Measurements from ENCODE around the gene UGGT2.

The UGGT2 gene

GRCh38 chr13:95898256-95898655, 154.9 kb downstream of the UGGT2 start:
- Histone ChIP-seq H3K27ac (ENCODE audit: low read length) (no peak overlapping the region), H3K36me3 (ENCODE audit: control insufficient read depth, insufficient read depth, low read length) (no peaks in the 10 kb centered on the region), H3K27me3 (ENCODE audit: control insufficient read depth, insufficient read depth, low read length) (no peaks in the 10 kb centered on the region), H3K4me1 (ENCODE audit: control insufficient read depth, insufficient read depth, low read length) (no peaks in the 10 kb centered on the region), H3K9me3 (ENCODE audit: control insufficient read depth, insufficient read depth, low read length) (no peaks in the 10 kb centered on the region), H3K4me3 (ENCODE audit: low read length) (no peak overlapping the region)
- no CpG with 5 or more reads among the region's 1 CpG for WGBS (ENCODE audit: insufficient coverage, insufficient read length)
- DNase-seq (ENCODE audit: low read depth, low spot score), result no peak

GRCh38 chr13:95896301-95896700, 156.9 kb downstream of the UGGT2 start:
- no peak overlapping the region for H3K4me3 ChIP-seq (ENCODE audit: low read length)
- H3K9me3 ChIP-seq (ENCODE audit: control insufficient read depth, insufficient read depth, low read length), result no peaks in the 10 kb centered on the region
- no peaks in the 10 kb centered on the region for H3K4me1 ChIP-seq (ENCODE audit: control insufficient read depth, insufficient read depth, low read length)
- DNase-seq (ENCODE audit: low read depth, low spot score), result no peak
- H3K36me3 ChIP-seq (ENCODE audit: control insufficient read depth, insufficient read depth, low read length), result no peaks in the 10 kb centered on the region
- no peak overlapping the region for H3K27ac ChIP-seq (ENCODE audit: low read length)
- no peaks in the 10 kb centered on the region for H3K27me3 ChIP-seq (ENCODE audit: control insufficient read depth, insufficient read depth, low read length)
- no CpG with 5 or more reads among the region's 3 CpGs for WGBS (ENCODE audit: insufficient coverage, insufficient read length)

- DNase-seq (ENCODE audit: low read depth, low spot score), result no peak
- Histone ChIP-seq H3K27me3 (ENCODE audit: control insufficient read depth, insufficient read depth, low read length) (no peaks in the 10 kb centered on the region), H3K9me3 (ENCODE audit: control insufficient read depth, insufficient read depth, low read length) (no peaks in the 10 kb centered on the region), H3K36me3 (ENCODE audit: control insufficient read depth, insufficient read depth, low read length) (no peaks in the 10 kb centered on the region), H3K27ac (ENCODE audit: low read length) (no peak overlapping the region), H3K4me3 (ENCODE audit: low read length) (no peak overlapping the region), H3K4me1 (ENCODE audit: control insufficient read depth, insufficient read depth, low read length) (no peaks in the 10 kb centered on the region)
- WGBS (ENCODE audit: insufficient coverage, insufficient read length), result no CpG with 5 or more reads among the region's 5 CpGs
Observed at GRCh38 chr13:95893861-95894260, 159.3 kb downstream of the UGGT2 start.

- no peaks in the 10 kb centered on the region; the same call in 1 of the 2 replicates for H3K36me3 ChIP-seq (ENCODE audit: control insufficient read depth, insufficient read depth, low read length)
- H3K4me1 ChIP-seq (ENCODE audit: control insufficient read depth, insufficient read depth, low read length), result no peaks in the 10 kb centered on the region
- no peaks in the 10 kb centered on the region for H3K27me3 ChIP-seq (ENCODE audit: control insufficient read depth, insufficient read depth, low read length)
- no peak for DNase-seq (ENCODE audit: low read depth, low spot score)
- no CpG with 5 or more reads among the region's 3 CpGs for WGBS (ENCODE audit: insufficient coverage, insufficient read length)
- H3K27ac ChIP-seq (ENCODE audit: low read length), result no peak overlapping the region
- no peaks in the 10 kb centered on the region for H3K9me3 ChIP-seq (ENCODE audit: control insufficient read depth, insufficient read depth, low read length)
- H3K4me3 ChIP-seq (ENCODE audit: low read length), result no peak overlapping the region
Observed at GRCh38 chr13:95882121-95882520, 171.1 kb downstream of the UGGT2 start.

- no peaks in the 10 kb centered on the region for H3K9me3 ChIP-seq (ENCODE audit: control insufficient read depth, insufficient read depth, low read length)
- DNase-seq (ENCODE audit: low read depth, low spot score), result no peak
- no peaks in the 10 kb centered on the region for H3K4me1 ChIP-seq (ENCODE audit: control insufficient read depth, insufficient read depth, low read length)
- H3K27me3 ChIP-seq (ENCODE audit: control insufficient read depth, insufficient read depth, low read length), result no peaks in the 10 kb centered on the region
- no peak overlapping the region for H3K27ac ChIP-seq (ENCODE audit: low read length)
- H3K4me3 ChIP-seq (ENCODE audit: low read length), result no peak overlapping the region
- no CpG with 5 or more reads among the region's 1 CpG for WGBS (ENCODE audit: insufficient coverage, insufficient read length)
- H3K36me3 ChIP-seq (ENCODE audit: control insufficient read depth, insufficient read depth, low read length), result peaks cover 3% of the 10 kb centered on the region; the same call in 1 of the 2 replicates
Observed at GRCh38 chr13:95880331-95880730, 172.9 kb downstream of the UGGT2 start.

- Histone ChIP-seq H3K9me3 (ENCODE audit: control insufficient read depth, insufficient read depth, low read length) (no peaks in the 10 kb centered on the region), H3K4me1 (ENCODE audit: control insufficient read depth, insufficient read depth, low read length) (no peaks in the 10 kb centered on the region), H3K4me3 (ENCODE audit: low read length) (no peak overlapping the region), H3K27me3 (ENCODE audit: control insufficient read depth, insufficient read depth, low read length) (no peaks in the 10 kb centered on the region), H3K36me3 (ENCODE audit: control insufficient read depth, insufficient read depth, low read length) (peaks cover 6% of the 10 kb centered on the region; the same call in 1 of the 2 replicates), H3K27ac (ENCODE audit: low read length) (no peak overlapping the region)
- WGBS (ENCODE audit: insufficient coverage, insufficient read length), result no CpG with 5 or more reads among the region's 2 CpGs
- no peak for DNase-seq (ENCODE audit: low read depth, low spot score)
Observed at GRCh38 chr13:95874286-95874685, 178.9 kb downstream of the UGGT2 start.

- no peaks in the 10 kb centered on the region for H3K27me3 ChIP-seq (ENCODE audit: control insufficient read depth, insufficient read depth, low read length)
- no CpG with 5 or more reads among the region's 4 CpGs for WGBS (ENCODE audit: insufficient coverage, insufficient read length)
- no peak overlapping the region for H3K4me3 ChIP-seq (ENCODE audit: low read length)
- DNase-seq (ENCODE audit: low read depth, low spot score), result no peak
- H3K9me3 ChIP-seq (ENCODE audit: control insufficient read depth, insufficient read depth, low read length), result no peaks in the 10 kb centered on the region
- H3K27ac ChIP-seq (ENCODE audit: low read length), result no peak overlapping the region
- 0 out of 2 replicates have a peak, but pooled peaks cover 3% of the 10 kb centered on the region for H3K36me3 ChIP-seq (ENCODE audit: control insufficient read depth, insufficient read depth, low read length)
- no peaks in the 10 kb centered on the region for H3K4me1 ChIP-seq (ENCODE audit: control insufficient read depth, insufficient read depth, low read length)
Observed at GRCh38 chr13:95870421-95870820, 182.8 kb downstream of the UGGT2 start.

GRCh38 chr13:95865080-95865615, 188.1 kb downstream of the UGGT2 start:
- Histone ChIP-seq H3K27ac (ENCODE audit: low read length) (no peak overlapping the region), H3K27me3 (ENCODE audit: control insufficient read depth, insufficient read depth, low read length) (no peaks in the 10 kb centered on the region), H3K4me3 (ENCODE audit: low read length) (no peak overlapping the region), H3K4me1 (ENCODE audit: control insufficient read depth, insufficient read depth, low read length) (no peaks in the 10 kb centered on the region), H3K36me3 (ENCODE audit: control insufficient read depth, insufficient read depth, low read length) (no peaks in the 10 kb centered on the region; the same call in 1 of the 2 replicates), H3K9me3 (ENCODE audit: control insufficient read depth, insufficient read depth, low read length) (no peaks in the 10 kb centered on the region)
- WGBS (ENCODE audit: insufficient coverage, insufficient read length), result no CpG with 5 or more reads among the region's 5 CpGs
- no peak for DNase-seq (ENCODE audit: low read depth, low spot score)

GRCh38 chr13:95862408-95862807, 190.8 kb downstream of the UGGT2 start:
- no peaks in the 10 kb centered on the region for H3K9me3 ChIP-seq (ENCODE audit: control insufficient read depth, insufficient read depth, low read length)
- no peaks in the 10 kb centered on the region; the same call in 1 of the 2 replicates for H3K36me3 ChIP-seq (ENCODE audit: control insufficient read depth, insufficient read depth, low read length)
- H3K4me3 ChIP-seq (ENCODE audit: low read length), result no peak overlapping the region
- H3K4me1 ChIP-seq (ENCODE audit: control insufficient read depth, insufficient read depth, low read length), result no peaks in the 10 kb centered on the region
- H3K27me3 ChIP-seq (ENCODE audit: control insufficient read depth, insufficient read depth, low read length), result no peaks in the 10 kb centered on the region
- no peak for DNase-seq (ENCODE audit: low read depth, low spot score)
- no peak overlapping the region for H3K27ac ChIP-seq (ENCODE audit: low read length)

- Histone ChIP-seq H3K36me3 (ENCODE audit: control insufficient read depth, insufficient read depth, low read length) (no peaks in the 10 kb centered on the region; the same call in 1 of the 2 replicates), H3K4me3 (ENCODE audit: low read length) (no peak overlapping the region), H3K9me3 (ENCODE audit: control insufficient read depth, insufficient read depth, low read length) (no peaks in the 10 kb centered on the region), H3K4me1 (ENCODE audit: control insufficient read depth, insufficient read depth, low read length) (no peaks in the 10 kb centered on the region), H3K27ac (ENCODE audit: low read length) (no peak overlapping the region), H3K27me3 (ENCODE audit: control insufficient read depth, insufficient read depth, low read length) (no peaks in the 10 kb centered on the region)
- no CpG with 5 or more reads among the region's 2 CpGs for WGBS (ENCODE audit: insufficient coverage, insufficient read length)
- DNase-seq (ENCODE audit: low read depth, low spot score), result no peak
Observed at GRCh38 chr13:95861296-95861695, 191.9 kb downstream of the UGGT2 start.

- DNase-seq (ENCODE audit: low read depth, low spot score), result no peak
- H3K4me3 ChIP-seq (ENCODE audit: low read length), result no peak overlapping the region
- WGBS (ENCODE audit: insufficient coverage, insufficient read length), result no CpG with 5 or more reads among the region's 10 CpGs
Observed at GRCh38 chr13:95858286-95859075, 194.7 kb downstream of the UGGT2 start.

More at GRCh38 chr13:95858286-95859075, 194.7 kb downstream of the UGGT2 start:
- Histone ChIP-seq H3K27me3 (ENCODE audit: control insufficient read depth, insufficient read depth, low read length) (no peaks in the 10 kb centered on the region), H3K36me3 (ENCODE audit: control insufficient read depth, insufficient read depth, low read length) (no peaks in the 10 kb centered on the region; the same call in 1 of the 2 replicates), H3K4me1 (ENCODE audit: control insufficient read depth, insufficient read depth, low read length) (no peaks in the 10 kb centered on the region), H3K9me3 (ENCODE audit: control insufficient read depth, insufficient read depth, low read length) (no peaks in the 10 kb centered on the region), H3K27ac (ENCODE audit: low read length) (no peak overlapping the region)
